Sigmoid colon (tissue), 7 donors: Measurements from ENCODE around the gene HSPE1. TPM values are rescaled to one million over a fixed set of nuclear protein-coding genes. Genes with fewer than 3 reads are reported as not detected.

Source experiments
- DNase-seq: peaks from one replicate; pipeline ENCODE4 v3.0.0-alpha.2; 2019
- H3K27ac ChIP-seq, 4 donors: fragments of 200-600 bp; sonication (generic); one replicate each; pipeline ENCODE4 v1.5.1; 2016 to 2019; ENCODE audit warnings: mild to moderate bottlenecking in 1 of 4
- H3K27me3 ChIP-seq, 3 donors: fragments of 200-600 bp; sonication (generic); one replicate each; pipeline ENCODE4 v1.5.1; 2019; ENCODE audit warnings: mild to moderate bottlenecking in 1 of 3
- H3K36me3 ChIP-seq, 4 donors: fragments of 200-600 bp; sonication (generic); one replicate each; pipeline ENCODE4 v1.5.1; 2016 to 2019
- H3K4me1 ChIP-seq, 4 donors: fragments of 200-600 bp; sonication (generic); one replicate each; pipeline ENCODE4 v1.5.1; 2017 to 2019
- H3K4me3 ChIP-seq, 4 donors: fragments of 200-600 bp; sonication (generic); one replicate each; pipeline ENCODE4 v1.5.1; 2017 to 2019; ENCODE audit warnings: mild to moderate bottlenecking in 2 of 4, moderate library complexity in 1 of 4
- H3K9me3 ChIP-seq, 4 donors: fragments of 200-600 bp in 3 of 4; sonication (generic) in 3 of 4; one replicate each; pipeline versions ENCODE4 v1.5.1 to v1.6.1; 2013 to 2019
- EP300 ChIP-seq, 4 donors: sonication (generic); formaldehyde crosslinking; IDR thresholded peaks; one replicate each; pipeline ENCODE4 v1.6.1; 2017; ENCODE audit warnings: antibody characterized with exemption in 4 of 4
- POLR2A ChIP-seq, 2 donors: fragments of 450-650 bp; IDR thresholded peaks; one replicate each; pipeline ENCODE4 v1.6.1; 2016; ENCODE audit warnings: antibody characterized with exemption in 2 of 2, mild to moderate bottlenecking in 2 of 2, moderate library complexity in 2 of 2
- POLR2AphosphoS5 ChIP-seq, 4 donors: sonication (generic); formaldehyde crosslinking; IDR thresholded peaks; one replicate each; pipeline ENCODE4 v1.6.1; 2017; ENCODE audit warnings: antibody characterized with exemption in 4 of 4
- WGBS, 2 donors: extraction: QIAGEN DNeasy Blood & Tissue Kit; methylation state at CpG; one replicate each; pipeline ENCODE4 v1.1.7; 2013; 5-methylcytosine and 5-hydroxymethylcytosine counted together
- intact Hi-C: fragments of 100-400 bp; cut with DNase I; formaldehyde crosslinking; loops from one replicate; pipeline ENCODE4 v1.15.1; 2023
- polyA plus RNA-seq, 3 donors: library from polyadenylated mRNA; stranded (reverse); fragments of 200-250 nt; gene quantifications; one replicate each; pipeline ENCODE4 v1.2.3, GENCODE V29; 2013
- total RNA-seq, 4 donors: library from RNA; depleted of rRNA; stranded (reverse); fragments of >200 nt; gene quantifications; one replicate each; pipeline ENCODE4 v1.1.0, GENCODE V29; 2016
- TF ChIP-seq, protein P1 (sequence below), 4 experiments: fragments of 450-650 bp in 3 of 4; fragments of 200-600 bp in 1 of 4; IDR thresholded peaks; one replicate each; pipeline ENCODE4 v1.5.1; 2016 to 2019; ENCODE audit warnings: antibody characterized with exemption in 4 of 4, mild to moderate bottlenecking in 3 of 4, moderate library complexity in 2 of 4
- donor health status: healthy with polysubstance abuse.
- donor health status: Bipolar disorder and iron deficiency.
- donor health status: healthy.

Gene HSPE1
- total and polyA plus RNA-seq, 7 donors = 47.8 to 267 (median 136) TPM

DNA sequence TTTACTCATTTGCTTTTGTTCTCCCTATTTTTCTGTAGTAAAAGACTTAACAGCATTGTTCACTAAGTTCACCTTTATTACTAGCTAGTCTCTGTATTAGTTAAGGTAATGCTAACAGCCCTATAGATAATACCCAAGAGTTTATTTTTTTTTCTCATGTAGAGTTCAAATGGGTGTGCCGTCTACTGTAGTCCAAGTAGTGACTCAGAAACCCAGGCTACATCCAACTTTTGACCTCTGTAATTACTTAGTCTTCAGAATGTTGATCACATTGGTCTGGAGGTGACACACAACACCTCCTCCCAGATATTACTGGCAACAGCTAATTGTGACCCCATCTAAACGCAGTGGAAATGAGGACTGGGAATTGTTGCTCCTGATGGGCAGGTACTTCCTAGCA lies 39.1 kb upstream of the HSPE1 start:
- H3K27ac ChIP-seq = no peak overlapping the region
- 60 to 78% methylated on average over 2 of the region's 2 CpGs for WGBS, 2 donors

DNA sequence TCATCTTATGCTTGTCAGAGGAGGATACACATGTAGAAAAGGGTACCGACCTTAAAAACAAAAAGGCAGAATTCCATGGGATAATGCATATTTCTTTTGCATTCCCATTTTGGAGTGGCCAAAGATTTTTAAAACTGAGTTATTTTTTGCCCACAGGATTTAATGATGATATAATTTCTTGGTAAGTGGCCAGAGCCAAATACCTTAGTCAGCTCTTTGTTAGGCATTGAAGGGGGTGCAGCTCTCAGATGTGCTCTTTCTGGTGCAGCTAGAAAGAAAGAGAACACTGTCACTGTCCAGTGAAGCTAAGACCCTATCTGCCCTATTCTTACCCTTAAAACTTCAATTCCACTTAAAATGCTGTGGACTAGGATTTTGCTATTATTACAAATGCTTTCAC lies 36.0 kb upstream of the HSPE1 start:
- DNase-seq = no peak
- WGBS, 2 donors = 88 to 92% methylated on average over 1 of the region's 1 CpG
- Histone ChIP-seq H3K9me3 (no peaks in the 10 kb centered on the region), H3K36me3 (peaks cover 0 to 92% (median 24%) of the 10 kb centered on the region in 4 donors), H3K4me1 (peaks cover 0 to 6% (median 3%) of the 10 kb centered on the region in 4 donors), H3K27me3 (no peaks in the 10 kb centered on the region), H3K4me3 (no peak overlapping the region), H3K27ac (no peak overlapping the region)
- intact Hi-C loops = no loop called here
- no peak for TF ChIP-seq POLR2AphosphoS5 (IDR thresholded peaks at IDR 0.05)
- no peak for TF ChIP-seq POLR2A (IDR thresholded peaks at IDR 0.05)
- TF ChIP-seq, protein P1, sequence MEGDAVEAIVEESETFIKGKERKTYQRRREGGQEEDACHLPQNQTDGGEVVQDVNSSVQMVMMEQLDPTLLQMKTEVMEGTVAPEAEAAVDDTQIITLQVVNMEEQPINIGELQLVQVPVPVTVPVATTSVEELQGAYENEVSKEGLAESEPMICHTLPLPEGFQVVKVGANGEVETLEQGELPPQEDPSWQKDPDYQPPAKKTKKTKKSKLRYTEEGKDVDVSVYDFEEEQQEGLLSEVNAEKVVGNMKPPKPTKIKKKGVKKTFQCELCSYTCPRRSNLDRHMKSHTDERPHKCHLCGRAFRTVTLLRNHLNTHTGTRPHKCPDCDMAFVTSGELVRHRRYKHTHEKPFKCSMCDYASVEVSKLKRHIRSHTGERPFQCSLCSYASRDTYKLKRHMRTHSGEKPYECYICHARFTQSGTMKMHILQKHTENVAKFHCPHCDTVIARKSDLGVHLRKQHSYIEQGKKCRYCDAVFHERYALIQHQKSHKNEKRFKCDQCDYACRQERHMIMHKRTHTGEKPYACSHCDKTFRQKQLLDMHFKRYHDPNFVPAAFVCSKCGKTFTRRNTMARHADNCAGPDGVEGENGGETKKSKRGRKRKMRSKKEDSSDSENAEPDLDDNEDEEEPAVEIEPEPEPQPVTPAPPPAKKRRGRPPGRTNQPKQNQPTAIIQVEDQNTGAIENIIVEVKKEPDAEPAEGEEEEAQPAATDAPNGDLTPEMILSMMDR (IDR thresholded peaks at IDR 0.05) = no peak
- TF ChIP-seq EP300 (IDR thresholded peaks at IDR 0.05) = no peak

More for the DNA sequence above, 39.1 kb upstream of the HSPE1 start:
- intact Hi-C loops = no loop called here
- H3K36me3 ChIP-seq = peaks cover 0 to 61% (median 17%) of the 10 kb centered on the region in 4 donors
- no peak for DNase-seq
- no peaks in the 10 kb centered on the region for H3K9me3 ChIP-seq
- H3K4me1 ChIP-seq = peaks cover 0 to 10% (median 3%) of the 10 kb centered on the region in 4 donors
- H3K27me3 ChIP-seq = no peaks in the 10 kb centered on the region
- no peak overlapping the region for H3K4me3 ChIP-seq
- TF ChIP-seq, protein P1 (IDR thresholded peaks at IDR 0.05) = no peak
- TF ChIP-seq POLR2A (IDR thresholded peaks at IDR 0.05) (no peak), POLR2AphosphoS5 (IDR thresholded peaks at IDR 0.05) (no peak), EP300 (IDR thresholded peaks at IDR 0.05) (no peak)

DNA sequence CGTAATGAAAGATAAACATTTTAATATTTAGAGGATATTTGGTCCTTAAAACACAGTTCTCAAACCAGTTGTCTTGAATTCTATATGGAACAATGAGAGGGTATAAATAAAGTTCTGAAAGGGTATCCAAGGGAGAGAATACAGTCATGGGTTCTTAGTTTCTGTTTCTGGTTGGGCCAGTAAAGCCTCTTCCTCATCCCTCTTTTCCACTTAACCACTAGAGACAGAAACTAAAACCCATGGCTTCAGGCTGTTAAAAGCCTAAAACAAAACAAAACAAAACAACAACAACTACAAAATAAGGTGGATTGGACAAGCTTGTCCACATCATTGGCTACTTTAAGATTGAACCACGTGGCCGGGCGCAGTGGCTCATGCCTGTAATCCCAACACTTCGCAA lies 28.0 kb upstream of the HSPE1 start:
- H3K4me3 ChIP-seq = no peak overlapping the region
- 95 to 96% methylated on average over 5 of the region's 5 CpGs for WGBS, 2 donors
- intact Hi-C loops = no loop called here
- no peak overlapping the region for H3K27ac ChIP-seq
- H3K36me3 ChIP-seq = peaks cover 26 to 96% (median 47%) of the 10 kb centered on the region in 4 donors
- TF ChIP-seq, protein P1 (IDR thresholded peaks at IDR 0.05) = no peak
- DNase-seq = no peak
- no peaks in the 10 kb centered on the region for H3K9me3 ChIP-seq
- no peaks in the 10 kb centered on the region for H3K4me1 ChIP-seq
- H3K27me3 ChIP-seq = no peaks in the 10 kb centered on the region

DNA sequence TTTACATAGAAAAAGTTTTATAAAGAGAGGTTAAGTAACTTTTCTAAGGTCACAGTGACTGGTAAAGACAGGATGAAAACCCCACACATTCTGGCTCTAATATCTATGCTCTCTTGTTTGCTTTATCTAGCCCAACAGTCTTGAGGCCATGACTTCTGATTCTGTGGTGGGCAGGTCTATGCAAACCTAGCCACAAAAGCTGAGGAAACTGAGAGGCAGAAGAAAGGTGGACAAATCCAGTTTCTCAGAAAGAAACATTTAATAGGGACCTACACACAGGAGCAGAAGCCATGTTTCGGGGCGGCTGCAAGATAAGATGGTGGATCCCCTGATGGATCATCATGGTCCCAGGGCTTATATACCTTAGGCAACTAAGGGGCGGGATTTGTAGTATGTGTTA lies 22.4 kb upstream of the HSPE1 start:
- H3K36me3 ChIP-seq = peaks cover 16 to 69% (median 22%) of the 10 kb centered on the region in 4 donors

More for the DNA sequence above, 22.4 kb upstream of the HSPE1 start:
- Histone ChIP-seq H3K4me1 (no peaks in the 10 kb centered on the region), H3K27me3 (no peaks in the 10 kb centered on the region), H3K27ac (no peak overlapping the region), H3K9me3 (no peaks in the 10 kb centered on the region), H3K4me3 (no peak overlapping the region)
- 97% methylated on average over 3 of the region's 3 CpGs for WGBS, 2 donors
- no peak for TF ChIP-seq EP300 (IDR thresholded peaks at IDR 0.05)
- TF ChIP-seq POLR2A (IDR thresholded peaks at IDR 0.05) = no peak
- TF ChIP-seq, protein P1 (IDR thresholded peaks at IDR 0.05) = no peak
- TF ChIP-seq POLR2AphosphoS5 (IDR thresholded peaks at IDR 0.05) = no peak
- intact Hi-C loops = no loop called here
- DNase-seq = no peak
